Thyroid gland (tissue), 4 donors: ENCODE data around the gene ACTN3. TPM values are rescaled to one million over a fixed set of nuclear protein-coding genes. Genes with fewer than 3 reads are reported as not detected.

ENCODE experiments used
- DNase-seq, 2 donors: peaks; one replicate each; pipeline ENCODE4 v3.0.0-alpha.2; 2019
- H3K27ac ChIP-seq, 3 donors: fragments of 200-600 bp; sonication (generic); 1 replicate in 2 of 3; 2 replicates in 1 of 3; pipeline ENCODE4 v1.5.1; 2016 to 2019; ENCODE audit warnings: mild to moderate bottlenecking in 1 of 3, moderate library complexity in 1 of 3
- H3K27me3 ChIP-seq: fragments of 200-600 bp; sonication (generic); one replicate; pipeline ENCODE4 v1.5.1; 2019
- H3K36me3 ChIP-seq, 2 donors: fragments of 200-600 bp; sonication (generic); one replicate each; pipeline ENCODE4 v1.5.1; 2016 to 2019
- H3K4me1 ChIP-seq, 2 donors: fragments of 200-600 bp; sonication (generic); one replicate each; pipeline ENCODE4 v1.5.1; 2017 to 2019
- H3K4me3 ChIP-seq, 3 donors: fragments of 200-600 bp; sonication (generic); replicated peaks in 1 of 3; 1 replicate in 2 of 3; 2 replicates in 1 of 3; pipeline ENCODE4 v1.5.1; 2016; ENCODE audit warnings: mild to moderate bottlenecking in 1 of 3
- H3K9me3 ChIP-seq: fragments of 200-600 bp; sonication (generic); one replicate; pipeline ENCODE4 v1.5.1; 2017
- POLR2A ChIP-seq, 2 donors: fragments of 450-650 bp; IDR thresholded peaks; one replicate each; pipeline ENCODE4 v1.6.1; 2017; ENCODE audit warnings: antibody characterized with exemption in 2 of 2, mild to moderate bottlenecking in 2 of 2, moderate library complexity in 1 of 2
- WGBS, 2 donors: methylation state at CpG; one replicate each; pipeline ENCODE4 v1.1.5; 2017; 5-methylcytosine and 5-hydroxymethylcytosine counted together
- intact Hi-C: fragments of 100-400 bp; cut with DNase I; formaldehyde crosslinking; loops from one replicate; pipeline ENCODE4 v1.15.1; 2023
- total RNA-seq, 4 donors: library from RNA; depleted of rRNA; stranded (reverse); fragments of >200 nt; gene quantifications; one replicate each; pipeline ENCODE4 v1.2.3, GENCODE V29; 2016
- TF ChIP-seq, protein P1 (sequence below), 6 experiments: fragments of 200-600 bp in 3 of 6; fragments of 450-650 bp in 3 of 6; sonication (generic) in 3 of 6; IDR thresholded peaks; one replicate each; pipeline ENCODE4 v1.5.1; 2016 to 2019; ENCODE audit warnings: antibody characterized with exemption in 6 of 6, mild to moderate bottlenecking in 2 of 6, inconsistent platforms in 1 of 6, moderate library complexity in 1 of 6

Gene ACTN3
- total RNA-seq, 4 donors from 2014 or later, result 0.27 TPM; not detected in 3

DNA sequence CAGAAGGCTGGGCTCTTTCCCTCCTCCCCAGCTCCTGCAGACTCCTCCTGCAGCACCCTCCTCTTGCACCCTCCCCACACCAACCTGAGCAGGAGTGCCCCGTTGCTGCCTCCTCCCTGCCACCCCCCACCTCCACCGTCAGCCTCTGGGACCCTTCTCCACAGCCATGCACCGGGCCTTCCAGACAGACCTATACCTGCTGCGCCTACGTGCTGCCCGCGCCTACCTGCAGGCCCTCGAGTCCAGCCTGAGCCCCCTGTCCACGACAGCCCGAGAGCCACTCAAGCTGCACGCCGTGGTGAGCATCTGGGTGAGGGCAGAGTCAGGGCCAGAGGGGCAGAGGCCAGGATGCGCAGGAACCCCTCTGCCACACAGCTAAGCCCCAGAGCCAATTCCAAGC lies 17.0 kb upstream of the ACTN3 start:
- peaks cover 0 to 5% of the 10 kb centered on the region in 2 donors for H3K36me3 ChIP-seq
- TF ChIP-seq, protein P1, sequence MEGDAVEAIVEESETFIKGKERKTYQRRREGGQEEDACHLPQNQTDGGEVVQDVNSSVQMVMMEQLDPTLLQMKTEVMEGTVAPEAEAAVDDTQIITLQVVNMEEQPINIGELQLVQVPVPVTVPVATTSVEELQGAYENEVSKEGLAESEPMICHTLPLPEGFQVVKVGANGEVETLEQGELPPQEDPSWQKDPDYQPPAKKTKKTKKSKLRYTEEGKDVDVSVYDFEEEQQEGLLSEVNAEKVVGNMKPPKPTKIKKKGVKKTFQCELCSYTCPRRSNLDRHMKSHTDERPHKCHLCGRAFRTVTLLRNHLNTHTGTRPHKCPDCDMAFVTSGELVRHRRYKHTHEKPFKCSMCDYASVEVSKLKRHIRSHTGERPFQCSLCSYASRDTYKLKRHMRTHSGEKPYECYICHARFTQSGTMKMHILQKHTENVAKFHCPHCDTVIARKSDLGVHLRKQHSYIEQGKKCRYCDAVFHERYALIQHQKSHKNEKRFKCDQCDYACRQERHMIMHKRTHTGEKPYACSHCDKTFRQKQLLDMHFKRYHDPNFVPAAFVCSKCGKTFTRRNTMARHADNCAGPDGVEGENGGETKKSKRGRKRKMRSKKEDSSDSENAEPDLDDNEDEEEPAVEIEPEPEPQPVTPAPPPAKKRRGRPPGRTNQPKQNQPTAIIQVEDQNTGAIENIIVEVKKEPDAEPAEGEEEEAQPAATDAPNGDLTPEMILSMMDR (IDR thresholded peaks at IDR 0.05), result no peak
- no peak for TF ChIP-seq POLR2A (IDR thresholded peaks at IDR 0.05)
- H3K4me3 ChIP-seq, result no peak overlapping the region
- no peak overlapping the region for H3K27ac ChIP-seq
- DNase-seq, result no peak
- no peaks in the 10 kb centered on the region for H3K4me1 ChIP-seq
- intact Hi-C loops, result no loop called here
- 90 to 93% methylated on average over 6 to 10 of the region's 13 CpGs for WGBS, 2 donors
- H3K27me3 ChIP-seq, result no peaks in the 10 kb centered on the region
- H3K9me3 ChIP-seq, result no peaks in the 10 kb centered on the region

DNA sequence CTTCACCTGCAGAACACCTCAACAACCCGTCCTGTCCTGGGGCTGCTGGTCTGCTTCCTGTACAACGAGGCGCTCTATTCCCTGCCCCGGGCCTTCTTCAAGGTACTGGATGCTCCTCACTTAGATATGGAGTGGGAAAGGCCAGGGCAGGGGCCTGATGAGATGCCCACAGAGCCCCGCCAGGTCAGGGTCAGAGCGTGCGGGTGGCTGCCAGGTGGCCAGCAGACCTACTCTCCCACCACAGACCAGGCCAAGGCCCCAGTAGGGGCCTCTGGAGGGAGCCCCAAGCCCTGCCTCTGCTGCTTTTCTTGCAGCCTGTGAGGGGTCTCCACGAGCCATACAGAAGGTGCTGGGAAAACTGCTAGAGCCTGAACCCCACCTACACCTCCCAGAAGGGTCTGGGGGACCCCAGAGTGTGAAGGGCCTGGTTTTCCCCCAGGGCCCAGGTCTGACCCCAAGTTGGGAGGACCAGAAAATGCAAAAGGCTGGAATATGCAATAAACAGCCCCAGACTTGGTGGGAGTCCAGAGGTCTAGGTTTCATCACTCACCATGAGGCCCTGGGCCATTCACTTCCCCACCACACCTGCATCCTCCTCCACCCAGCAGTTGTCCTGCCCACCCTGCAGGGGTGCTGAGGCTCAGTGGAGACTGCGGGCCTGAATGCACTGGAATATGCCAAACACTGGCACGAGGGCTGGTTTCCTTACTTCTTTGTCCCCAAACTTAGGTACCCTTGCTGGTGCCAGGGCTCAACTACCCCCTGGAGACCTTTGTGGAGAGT lies 15.6 kb upstream of the ACTN3 start:
- Histone ChIP-seq H3K27me3 (no peaks in the 10 kb centered on the region), H3K27ac (no peak overlapping the region), H3K4me3 (no peak overlapping the region), H3K9me3 (no peaks in the 10 kb centered on the region), H3K4me1 (no peaks in the 10 kb centered on the region), H3K36me3 (peaks cover 0 to 5% of the 10 kb centered on the region in 2 donors)
- 97 to 98% methylated on average over 6 to 8 of the region's 10 CpGs for WGBS, 2 donors
- TF ChIP-seq, protein P1 (IDR thresholded peaks at IDR 0.05), result no peak
- no peak for TF ChIP-seq POLR2A (IDR thresholded peaks at IDR 0.05)
- intact Hi-C loops, result no loop called here
- no peak for DNase-seq

DNA sequence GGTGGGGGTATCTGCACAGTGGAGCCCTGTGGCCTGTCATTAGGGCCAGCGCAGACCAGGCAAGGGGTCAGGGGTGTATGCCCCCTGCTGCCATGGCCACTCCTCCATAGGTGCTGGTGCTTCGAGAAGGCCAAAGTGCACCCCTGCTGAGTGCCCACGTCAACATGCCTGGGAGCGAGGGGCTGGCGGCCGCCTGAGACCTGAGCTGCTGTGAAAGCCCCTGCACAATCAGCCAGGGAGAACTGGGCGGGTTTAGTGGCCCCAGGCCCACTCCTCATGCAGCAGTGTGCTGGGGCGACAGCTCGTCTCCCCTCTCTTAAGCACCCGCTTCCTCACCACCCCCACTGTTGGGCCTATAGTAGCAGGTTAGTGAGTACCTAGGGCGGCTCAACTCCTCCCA lies 14.9 kb upstream of the ACTN3 start:
- DNase-seq, result no peak
- H3K36me3 ChIP-seq, result peaks cover 0 to 1% of the 10 kb centered on the region in 2 donors
- 87 to 95% methylated on average over 3 to 8 of the region's 11 CpGs for WGBS, 2 donors

DNA sequence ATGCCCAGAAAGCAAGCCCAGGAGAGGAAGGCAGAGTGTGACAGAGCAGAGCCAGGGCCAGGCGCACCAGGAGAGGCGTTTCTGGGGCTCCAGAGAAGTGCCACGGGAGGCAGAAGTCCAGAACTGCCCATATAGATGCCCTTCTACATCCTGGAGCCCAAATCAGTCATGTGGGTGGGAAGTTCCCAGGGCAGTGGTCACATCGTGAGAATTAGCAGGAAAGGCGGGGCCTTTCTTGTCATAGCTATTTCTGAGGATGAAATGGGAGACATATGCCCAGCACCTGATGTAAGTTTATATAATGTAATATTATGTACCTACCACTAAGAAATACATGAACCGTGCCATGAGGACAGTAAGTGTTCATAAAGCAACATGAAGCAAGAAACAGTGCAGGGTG lies 13.9 kb upstream of the ACTN3 start:
- no peak for TF ChIP-seq POLR2A (IDR thresholded peaks at IDR 0.05)
- TF ChIP-seq, protein P1 (IDR thresholded peaks at IDR 0.05), result no peak
- WGBS, 2 donors, result 85 to 87% methylated on average over 6 of the region's 6 CpGs

More for the DNA sequence above, 14.9 kb upstream of the ACTN3 start:
- H3K4me1 ChIP-seq, result no peaks in the 10 kb centered on the region
- H3K27me3 ChIP-seq, result no peaks in the 10 kb centered on the region
- intact Hi-C loops, result no loop called here
- no peak overlapping the region for H3K4me3 ChIP-seq
- no peaks in the 10 kb centered on the region for H3K9me3 ChIP-seq
- no peak overlapping the region for H3K27ac ChIP-seq
- TF ChIP-seq, protein P1 (IDR thresholded peaks at IDR 0.05), result no peak
- TF ChIP-seq POLR2A (IDR thresholded peaks at IDR 0.05), result no peak

DNA sequence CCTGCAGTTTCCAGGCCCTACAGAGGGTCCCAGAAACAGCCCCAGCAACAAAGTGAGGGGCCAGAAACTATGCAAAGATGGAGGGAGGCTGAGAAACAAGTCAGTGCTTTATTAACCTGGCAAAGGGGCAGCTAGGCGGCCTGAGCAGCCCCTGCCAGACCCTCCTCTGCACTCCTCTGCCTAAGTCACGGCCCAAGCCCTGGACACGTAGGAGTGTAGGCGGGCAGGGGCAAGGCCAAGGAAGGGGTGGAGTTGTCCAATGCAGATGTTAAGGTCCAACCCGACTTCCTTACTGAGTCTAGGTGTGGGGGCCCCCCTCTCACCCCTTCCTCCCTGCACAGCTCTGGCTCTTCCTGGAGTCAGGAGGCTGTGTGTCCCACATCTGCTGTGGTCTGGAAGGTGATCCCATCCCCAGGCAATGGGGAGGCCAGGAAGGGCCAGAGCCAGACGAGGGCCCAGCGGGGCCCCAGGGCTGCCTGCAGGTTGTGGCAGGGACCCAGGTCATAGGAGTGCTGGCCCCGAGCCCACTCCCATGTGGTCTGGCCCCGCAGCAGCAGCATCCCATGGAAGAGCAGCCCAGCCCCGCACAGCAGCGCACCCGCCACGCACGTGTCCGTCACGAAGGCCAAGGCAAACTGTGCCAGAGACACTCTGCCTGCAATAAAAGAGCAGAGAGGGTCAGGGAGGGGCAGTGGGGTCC lies 7.4 kb upstream of the ACTN3 start:
- no peak overlapping the region for H3K27ac ChIP-seq
- no peak for TF ChIP-seq POLR2A (IDR thresholded peaks at IDR 0.05)
- TF ChIP-seq, protein P1 (IDR thresholded peaks at IDR 0.05), result no peak
- no peaks in the 10 kb centered on the region for H3K9me3 ChIP-seq
- peaks cover 0 to 3% of the 10 kb centered on the region in 2 donors for H3K4me1 ChIP-seq
- no peak overlapping the region for H3K4me3 ChIP-seq
- 81 to 91% methylated on average over 5 to 6 of the region's 16 CpGs for whole genome bisulfite sequencing, 2 donors
- intact Hi-C loops, result no loop called here
- no peak for DNase-seq
- peaks cover 0 to 8% of the 10 kb centered on the region in 2 donors for H3K36me3 ChIP-seq
- no peaks in the 10 kb centered on the region for H3K27me3 ChIP-seq

More for the DNA sequence above, 13.9 kb upstream of the ACTN3 start:
- H3K4me1 ChIP-seq, result no peaks in the 10 kb centered on the region
- peaks cover 0 to 4% of the 10 kb centered on the region in 2 donors for H3K36me3 ChIP-seq
- intact Hi-C loops, result no loop called here
- H3K9me3 ChIP-seq, result no peaks in the 10 kb centered on the region
- H3K27me3 ChIP-seq, result no peaks in the 10 kb centered on the region
- H3K4me3 ChIP-seq, result no peak overlapping the region
- no peak for DNase-seq
- no peak overlapping the region for H3K27ac ChIP-seq
